Forelimb muscle (tissue), 1 donor: ENCODE results near the gene TRIM14. TPM values are rescaled to one million over a fixed set of nuclear protein-coding genes. Genes with fewer than 3 reads are reported as not detected.
"Not testable (repeated sequence)": the region's sequence is repeated elsewhere in the genome, so short reads cannot be mapped to it uniquely, and the experiment has no call there.

ENCODE experiments used
- DNase-seq: peaks from one replicate; pipeline ENCODE4 v3.0.0-alpha.2; 2013; ENCODE audit warnings: low read depth
- polyA plus RNA-seq: library from polyadenylated mRNA; unstranded; fragments of 120-200 nt; gene quantifications from one replicate; pipeline ENCODE4 v1.2.1, GENCODE V29; 2013; ENCODE audit not compliant: insufficient read length

The TRIM14 gene
- polyA plus RNA-seq, 1 donor: 1.0 TPM

DNA sequence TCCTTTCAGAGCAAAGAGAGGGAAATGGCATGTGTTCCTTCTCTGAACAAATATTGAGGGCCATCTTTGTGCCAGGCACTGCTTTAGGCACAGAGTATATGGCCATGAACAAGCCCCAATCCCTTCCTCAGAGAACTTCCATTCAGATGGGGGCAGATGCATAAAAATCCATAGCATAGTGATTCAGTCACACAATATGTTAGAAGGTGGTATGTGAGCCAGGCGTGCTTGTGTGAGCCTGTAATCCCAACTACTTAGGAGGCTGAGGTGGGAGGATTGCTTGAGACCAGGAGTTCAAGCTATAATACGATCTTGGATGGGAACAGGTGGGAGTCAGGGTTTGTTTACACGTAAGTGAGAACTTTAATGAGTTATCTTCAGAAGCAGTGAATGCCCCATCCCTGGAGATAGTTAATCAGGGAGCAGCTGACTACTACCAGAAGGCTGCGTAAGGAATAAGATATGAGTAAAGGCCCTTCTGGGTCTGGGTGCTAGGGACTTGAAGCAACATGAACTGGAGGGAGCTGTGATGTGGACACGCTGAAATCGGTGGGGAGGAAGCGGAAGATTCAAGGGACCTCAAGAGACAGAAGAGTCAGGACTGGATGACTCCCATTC is 35.3 kb downstream of the TRIM14 start:
- DNase-seq: no peak

DNA sequence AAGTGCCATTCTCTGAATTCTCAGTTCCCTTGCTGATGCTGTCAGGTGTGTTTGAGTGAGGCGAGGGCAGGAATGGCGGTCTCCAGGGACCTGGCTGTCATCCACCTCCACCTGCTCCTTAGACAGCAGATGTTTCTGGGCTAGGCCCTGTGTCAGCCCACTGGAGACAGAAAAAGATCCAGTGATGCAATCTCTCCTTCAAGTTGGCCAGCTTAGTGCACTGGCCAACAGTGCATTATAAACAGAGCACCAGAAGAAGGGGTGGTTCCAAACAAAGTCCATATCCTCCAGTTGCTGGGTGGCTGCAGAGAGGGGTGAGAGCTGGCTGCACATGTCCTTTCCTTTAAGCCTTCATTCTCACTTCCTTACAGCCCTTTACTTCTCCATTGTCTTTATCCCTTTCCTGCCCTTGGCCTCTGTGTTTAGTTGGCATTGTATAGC is 35.9 kb downstream of the TRIM14 start:
- no peak for DNase-seq

- no peak for DNase-seq
Measured at GRCh38 chr9:98081477-98082219, 37.4 kb downstream of the TRIM14 start.

- DNase-seq: no peak
Measured at GRCh38 chr9:98080780-98081179, 38.2 kb downstream of the TRIM14 start.

- DNase-seq: no peak
Measured at GRCh38 chr9:98080326-98080725, 38.7 kb downstream of the TRIM14 start.

GRCh38 chr9:98078895-98079294 is 40.1 kb downstream of the TRIM14 start:
- no peak for DNase-seq

DNA sequence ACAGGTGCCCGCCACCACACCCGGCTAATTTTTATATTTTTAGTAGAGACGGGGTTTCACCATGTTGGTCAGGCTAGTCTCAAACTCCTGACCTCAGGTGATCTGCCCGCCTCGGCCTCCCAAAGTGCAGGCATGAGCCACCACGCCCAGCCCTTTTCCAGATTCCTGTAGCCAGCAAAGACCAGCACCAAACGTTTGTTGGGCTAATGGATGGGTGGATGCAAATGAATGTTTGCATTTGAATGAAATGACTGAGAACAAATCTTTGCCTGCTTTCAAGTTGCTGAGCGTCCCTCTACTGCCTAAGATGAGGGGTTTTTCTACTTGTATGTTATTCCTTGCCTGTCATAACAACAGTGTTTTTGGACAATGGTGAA is 42.5 kb downstream of the TRIM14 start:
- DNase-seq: not testable (repeated sequence)

GRCh38 chr9:98075332-98075805 is 43.7 kb downstream of the TRIM14 start:
- no peak for DNase-seq

DNA sequence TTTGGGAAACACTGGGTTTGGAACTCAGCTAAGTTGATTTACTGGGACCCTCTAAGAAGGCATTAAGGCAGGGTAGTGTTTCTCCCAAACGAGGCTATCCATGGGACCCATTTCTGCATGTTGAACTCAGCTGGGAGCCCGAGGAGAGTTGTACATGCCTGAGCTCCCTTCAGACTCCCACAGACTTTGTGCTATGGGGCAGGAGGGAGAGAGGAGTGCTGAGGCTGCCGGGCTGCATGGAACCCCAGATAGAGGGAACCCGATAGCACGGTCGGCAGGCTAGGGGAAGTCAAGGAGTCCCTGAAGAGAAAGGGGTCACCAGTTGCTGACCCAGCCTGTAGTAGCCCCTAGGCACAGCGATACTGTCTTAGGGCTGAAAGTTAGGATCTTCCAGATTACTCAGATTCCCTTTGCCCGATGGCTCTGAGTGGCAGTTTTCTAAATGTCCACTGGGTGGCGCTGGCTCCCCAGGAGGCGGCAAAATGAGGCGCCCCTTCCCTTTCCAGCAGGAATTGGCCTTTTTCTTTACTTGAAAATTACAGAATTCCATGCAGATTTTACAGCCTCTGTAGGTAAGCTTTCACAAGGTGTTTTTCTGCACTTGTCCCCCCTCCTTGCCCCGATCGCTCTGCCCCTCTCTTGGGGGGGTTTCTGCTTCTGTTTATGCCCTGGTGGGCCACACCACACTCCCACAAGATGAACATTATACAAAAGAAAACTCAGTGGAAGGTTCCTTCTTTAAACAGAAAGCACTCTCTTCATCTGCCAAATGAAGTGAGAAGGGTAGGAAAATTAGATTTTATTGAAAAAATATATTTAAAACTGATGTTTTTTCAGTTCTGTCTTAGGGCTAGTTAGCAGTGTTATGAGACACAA is 44.7 kb downstream of the TRIM14 start:
- DNase-seq: no peak

DNA sequence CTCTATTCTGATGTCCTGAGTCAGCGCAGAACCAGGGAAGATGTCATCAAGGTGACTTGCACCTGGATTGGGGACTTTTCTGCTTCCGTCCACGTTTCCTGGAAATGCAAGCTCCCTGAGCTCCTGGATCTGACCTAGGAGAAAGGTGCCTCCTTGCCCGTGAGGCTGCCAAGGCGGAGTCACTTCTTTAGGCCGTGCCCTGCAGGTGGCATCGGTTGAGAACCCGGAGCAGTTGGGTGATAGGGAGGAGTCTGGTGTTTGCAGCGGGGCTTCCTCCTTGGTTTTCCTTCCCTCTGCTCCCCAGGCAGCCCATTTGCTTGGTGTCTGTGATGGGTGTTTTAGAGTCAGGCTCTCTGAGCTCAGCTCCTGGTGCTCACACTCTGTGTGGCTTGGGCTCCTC is 47.3 kb downstream of the TRIM14 start:
- DNase-seq: no peak

GRCh38 chr9:98070704-98071103 is 48.3 kb downstream of the TRIM14 start:
- DNase-seq: no peak

- no peak for DNase-seq
Measured at GRCh38 chr9:98069551-98069950, 49.5 kb downstream of the TRIM14 start.

DNA sequence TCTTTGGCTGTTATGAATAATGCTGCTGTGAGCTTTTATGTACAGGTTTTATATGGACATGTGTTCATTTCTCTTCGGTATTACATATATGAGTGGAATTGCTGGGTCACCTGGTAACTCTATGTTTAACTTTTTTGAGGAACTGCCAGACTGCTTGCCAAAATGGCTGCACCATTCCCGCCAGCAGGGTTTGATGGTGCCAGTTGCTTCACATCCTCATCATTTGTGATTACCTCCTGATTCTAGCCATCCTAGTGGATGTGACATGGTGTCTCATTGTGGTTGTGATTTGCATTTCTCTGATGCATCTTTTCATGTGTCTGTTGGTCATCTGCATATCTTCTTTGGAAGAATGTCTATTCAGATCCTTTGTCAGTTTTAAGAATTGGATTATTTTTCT is 51.8 kb downstream of the TRIM14 start:
- no peak for DNase-seq

DNA sequence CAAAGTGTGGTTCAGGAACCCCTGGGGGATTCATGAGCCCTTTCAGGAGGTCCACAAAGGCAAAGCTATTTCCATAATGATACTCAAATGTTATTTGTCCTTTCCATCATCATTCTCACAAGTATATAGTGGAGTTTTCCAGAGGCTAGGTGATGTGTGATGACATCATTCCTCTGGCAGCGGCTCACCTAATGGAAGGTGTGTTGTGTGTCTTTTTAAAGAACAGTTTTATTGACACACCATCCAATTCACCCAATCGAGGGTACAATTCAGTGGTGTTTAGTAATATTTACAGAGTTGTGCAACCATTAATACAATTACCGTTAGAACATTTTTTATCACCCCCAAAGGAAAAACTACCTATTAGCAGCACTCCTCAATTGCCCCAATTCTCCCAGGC is 52.8 kb downstream of the TRIM14 start:
- DNase-seq: no peak

GRCh38 chr9:98064623-98065392 is 54.2 kb downstream of the TRIM14 start:
- DNase-seq: no peak

GRCh38 chr9:98062161-98062560 is 56.9 kb downstream of the TRIM14 start:
- no peak for DNase-seq

- no peak for DNase-seq
Measured at GRCh38 chr9:98057138-98057799, 61.8 kb downstream of the TRIM14 start.

DNA sequence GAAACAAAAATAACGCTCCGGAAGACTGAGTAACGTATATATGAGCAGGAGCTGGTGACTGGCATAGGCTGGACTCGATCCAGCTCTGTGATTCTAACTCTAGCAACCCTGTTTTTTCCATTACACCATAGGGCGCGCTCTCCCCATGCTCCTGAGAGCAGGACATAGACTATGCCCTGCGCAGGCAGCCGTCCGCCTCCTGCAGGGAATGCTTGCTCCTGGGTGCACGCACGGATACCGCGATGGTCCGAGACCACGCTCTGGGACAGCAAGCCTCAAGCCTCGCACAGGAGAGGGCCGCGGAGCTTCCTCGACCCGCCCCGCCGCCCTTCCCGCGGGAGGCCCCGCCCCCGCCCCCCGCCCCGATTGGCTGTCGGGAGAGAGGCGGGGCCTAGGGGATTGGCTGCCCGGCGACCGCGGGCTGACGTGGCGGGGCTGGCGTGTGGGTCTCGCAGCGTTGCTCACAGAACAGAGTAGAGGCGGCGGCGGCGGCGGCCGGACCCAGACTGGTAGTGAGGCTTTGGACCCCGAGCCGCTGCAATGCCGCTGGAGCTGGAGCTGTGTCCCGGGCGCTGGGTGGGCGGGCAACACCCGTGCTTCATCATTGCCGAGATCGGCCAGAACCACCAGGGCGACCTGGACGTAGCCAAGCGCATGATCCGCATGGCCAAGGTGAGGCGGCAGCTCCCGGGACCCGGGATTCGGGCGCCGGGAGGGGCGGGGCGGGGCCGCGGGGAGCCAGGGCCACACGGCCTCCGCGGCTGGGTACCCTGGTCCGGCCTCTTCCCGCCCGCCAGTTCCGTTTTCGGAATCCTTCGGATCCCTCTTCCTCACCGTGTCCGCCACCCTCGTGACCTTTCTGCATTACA is 62.5 kb downstream of the TRIM14 start, which contains the start of gene NANS:
NANS (plus strand) TSS at position 464 of the 869 bp plus-strand sequence; CDS start at position 541, 77 bp downstream.
- DNase-seq: no peak

DNA sequence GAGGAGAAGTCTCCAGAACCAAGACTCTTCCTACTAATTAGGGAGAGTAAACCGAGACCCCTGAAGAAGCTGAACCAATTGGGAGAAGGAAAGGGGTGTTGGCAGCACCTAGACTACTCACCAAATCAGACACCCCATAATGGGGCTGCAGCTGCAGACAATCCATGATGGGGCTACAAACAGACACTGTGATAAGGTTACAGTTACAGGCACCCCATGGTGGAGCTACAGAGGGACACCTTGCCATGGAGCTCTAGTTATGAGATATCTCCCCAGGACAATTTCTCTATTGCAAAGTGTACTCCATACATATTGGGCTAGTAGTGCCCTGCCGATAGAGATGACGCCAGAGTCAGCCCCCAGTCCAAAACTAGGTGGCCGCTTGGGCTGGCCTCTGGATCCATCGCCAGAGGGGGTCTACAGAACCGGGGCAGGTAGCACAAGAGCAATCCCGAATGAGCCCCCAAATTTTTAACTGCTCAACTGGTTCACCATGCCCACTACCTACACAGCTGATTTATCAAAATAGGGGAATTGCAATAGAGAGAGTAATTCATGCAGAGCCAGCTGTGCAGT is 64.6 kb downstream of the TRIM14 start:
- DNase-seq: no peak

GRCh38 chr9:98050351-98050750 is 68.7 kb downstream of the TRIM14 start:
- no peak for DNase-seq
